ENCODE measurements around the gene ADGRL1. TPM values are rescaled to one million over a fixed set of nuclear protein-coding genes. Genes with fewer than 3 reads are reported as not detected.

Gene ADGRL1
- total RNA-seq, 1 donor = 2.5 TPM

- TF ChIP-seq, protein P1, sequence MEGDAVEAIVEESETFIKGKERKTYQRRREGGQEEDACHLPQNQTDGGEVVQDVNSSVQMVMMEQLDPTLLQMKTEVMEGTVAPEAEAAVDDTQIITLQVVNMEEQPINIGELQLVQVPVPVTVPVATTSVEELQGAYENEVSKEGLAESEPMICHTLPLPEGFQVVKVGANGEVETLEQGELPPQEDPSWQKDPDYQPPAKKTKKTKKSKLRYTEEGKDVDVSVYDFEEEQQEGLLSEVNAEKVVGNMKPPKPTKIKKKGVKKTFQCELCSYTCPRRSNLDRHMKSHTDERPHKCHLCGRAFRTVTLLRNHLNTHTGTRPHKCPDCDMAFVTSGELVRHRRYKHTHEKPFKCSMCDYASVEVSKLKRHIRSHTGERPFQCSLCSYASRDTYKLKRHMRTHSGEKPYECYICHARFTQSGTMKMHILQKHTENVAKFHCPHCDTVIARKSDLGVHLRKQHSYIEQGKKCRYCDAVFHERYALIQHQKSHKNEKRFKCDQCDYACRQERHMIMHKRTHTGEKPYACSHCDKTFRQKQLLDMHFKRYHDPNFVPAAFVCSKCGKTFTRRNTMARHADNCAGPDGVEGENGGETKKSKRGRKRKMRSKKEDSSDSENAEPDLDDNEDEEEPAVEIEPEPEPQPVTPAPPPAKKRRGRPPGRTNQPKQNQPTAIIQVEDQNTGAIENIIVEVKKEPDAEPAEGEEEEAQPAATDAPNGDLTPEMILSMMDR (IDR thresholded peaks at IDR 0.05; ENCODE audit: extremely low read depth, low read depth, low read length) = no peak
- no peaks in the 10 kb centered on the region for H4K20me1 ChIP-seq (ENCODE audit: insufficient read depth, low read length)
- H2AFZ ChIP-seq (ENCODE audit: low read length) = no peak overlapping the region
- no peak overlapping the region for H3K27ac ChIP-seq (ENCODE audit: low read depth, low read length)
- no peak for DNase-seq (ENCODE audit: insufficient read length, low spot score, missing footprints)
- no peaks in the 10 kb centered on the region for H3K9me3 ChIP-seq (ENCODE audit: low read depth, low read length)
- H3K36me3 ChIP-seq (ENCODE audit: insufficient read depth, low read length) = no peaks in the 10 kb centered on the region
- no peaks in the 10 kb centered on the region for H3K27me3 ChIP-seq (ENCODE audit: insufficient read depth, low read length)
- H3K79me2 ChIP-seq (ENCODE audit: insufficient read depth, low read length) = no peaks in the 10 kb centered on the region
- H3K4me3 ChIP-seq (ENCODE audit: insufficient read depth, low read length) = no peak overlapping the region
- H3K4me1 ChIP-seq (ENCODE audit: insufficient read depth, low read length) = no peaks in the 10 kb centered on the region
- H3K4me2 ChIP-seq (ENCODE audit: insufficient read depth, low read length) = no peak overlapping the region
These were observed 30.6 kb downstream of the ADGRL1 start for GRCh38 chr19:14175351-14175792.

GRCh38 chr19:14174883-14175282 lies 31.1 kb downstream of the ADGRL1 start:
- H3K79me2 ChIP-seq (ENCODE audit: insufficient read depth, low read length) = no peaks in the 10 kb centered on the region
- H3K27ac ChIP-seq (ENCODE audit: low read depth, low read length) = no peak overlapping the region
- TF ChIP-seq, protein P1 (IDR thresholded peaks at IDR 0.05; ENCODE audit: extremely low read depth, low read depth, low read length) = no peak
- H3K36me3 ChIP-seq (ENCODE audit: insufficient read depth, low read length) = no peaks in the 10 kb centered on the region
- no peak for DNase-seq (ENCODE audit: insufficient read length, low spot score, missing footprints)
- no peak overlapping the region for H3K4me2 ChIP-seq (ENCODE audit: insufficient read depth, low read length)
- H2AFZ ChIP-seq (ENCODE audit: low read length) = no peak overlapping the region
- no peaks in the 10 kb centered on the region for H3K4me1 ChIP-seq (ENCODE audit: insufficient read depth, low read length)
- H4K20me1 ChIP-seq (ENCODE audit: insufficient read depth, low read length) = no peaks in the 10 kb centered on the region
- no peak overlapping the region for H3K4me3 ChIP-seq (ENCODE audit: insufficient read depth, low read length)
- no peaks in the 10 kb centered on the region for H3K27me3 ChIP-seq (ENCODE audit: insufficient read depth, low read length)
- no peaks in the 10 kb centered on the region for H3K9me3 ChIP-seq (ENCODE audit: low read depth, low read length)

DNA sequence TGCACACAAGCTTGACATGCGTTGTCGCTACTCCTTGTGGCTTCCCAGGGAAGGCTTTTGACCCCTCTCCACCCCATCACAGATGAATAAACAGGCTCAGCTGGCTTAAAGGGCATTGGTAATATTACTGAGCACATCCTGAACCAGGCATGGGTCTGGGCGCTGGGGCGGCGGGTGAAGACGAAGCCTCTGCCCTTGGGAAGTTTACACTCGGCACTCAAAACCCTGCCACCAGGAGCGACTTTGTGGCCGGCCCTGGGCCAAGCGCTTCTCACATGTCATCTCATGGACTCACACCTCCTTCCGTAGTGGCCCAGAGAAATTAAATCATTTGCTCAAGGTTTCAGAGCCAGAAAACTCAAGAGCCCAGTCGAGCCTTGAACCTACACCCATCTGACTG lies 37.0 kb downstream of the ADGRL1 start:
- Histone ChIP-seq H3K4me2 (ENCODE audit: insufficient read depth, low read length) (no peak overlapping the region), H4K20me1 (ENCODE audit: insufficient read depth, low read length) (peaks cover 2% of the 10 kb centered on the region), H3K9me3 (ENCODE audit: low read depth, low read length) (no peaks in the 10 kb centered on the region), H3K79me2 (ENCODE audit: insufficient read depth, low read length) (no peaks in the 10 kb centered on the region), H3K27me3 (ENCODE audit: insufficient read depth, low read length) (no peaks in the 10 kb centered on the region), H2AFZ (ENCODE audit: low read length) (no peak overlapping the region), H3K27ac (ENCODE audit: low read depth, low read length) (no peak overlapping the region), H3K4me1 (ENCODE audit: insufficient read depth, low read length) (no peaks in the 10 kb centered on the region), H3K36me3 (ENCODE audit: insufficient read depth, low read length) (no peaks in the 10 kb centered on the region), H3K4me3 (ENCODE audit: insufficient read depth, low read length) (no peak overlapping the region)
- TF ChIP-seq, protein P1 (IDR thresholded peaks at IDR 0.05; ENCODE audit: extremely low read depth, low read depth, low read length) = no peak
- DNase-seq (ENCODE audit: insufficient read length, low spot score, missing footprints) = peak; percentile 63

- TF ChIP-seq, protein P1 (IDR thresholded peaks at IDR 0.05; ENCODE audit: extremely low read depth, low read depth, low read length) = no peak
- H3K4me1 ChIP-seq (ENCODE audit: insufficient read depth, low read length) = no peaks in the 10 kb centered on the region
- H3K4me2 ChIP-seq (ENCODE audit: insufficient read depth, low read length) = no peak overlapping the region
- H3K9me3 ChIP-seq (ENCODE audit: low read depth, low read length) = no peaks in the 10 kb centered on the region
- no peak overlapping the region for H3K4me3 ChIP-seq (ENCODE audit: insufficient read depth, low read length)
- no peak overlapping the region for H2AFZ ChIP-seq (ENCODE audit: low read length)
- no peaks in the 10 kb centered on the region for H3K36me3 ChIP-seq (ENCODE audit: insufficient read depth, low read length)
- no peaks in the 10 kb centered on the region for H3K27me3 ChIP-seq (ENCODE audit: insufficient read depth, low read length)
- peaks cover 3% of the 10 kb centered on the region for H4K20me1 ChIP-seq (ENCODE audit: insufficient read depth, low read length)
- peak; percentile 71 for DNase-seq (ENCODE audit: insufficient read length, low spot score, missing footprints)
- no peaks in the 10 kb centered on the region for H3K79me2 ChIP-seq (ENCODE audit: insufficient read depth, low read length)
- no peak overlapping the region for H3K27ac ChIP-seq (ENCODE audit: low read depth, low read length)
These were observed 37.6 kb downstream of the ADGRL1 start for GRCh38 chr19:14168259-14168972.
